GM12878 (cell line): ENCODE results near the gene STKLD1. TPM values are rescaled to one million over a fixed set of nuclear protein-coding genes. Genes with fewer than 3 reads are reported as not detected.

Experiments used
- ATAC-seq: fragments of 200-7000 bp; cut with Tn5 transposase; 3 replicates; pipeline ENCODE4 v1.9.1; 2020; ENCODE audit warnings: mild to moderate bottlenecking, moderate library complexity
- BruUV-seq: library from RNA; stranded (reverse); fragments of 400-500 nt; replicated peaks from 2 replicates; lab custom pipeline; 2021; lab: Mats Ljungman, UMichigan
- CTCF ChIA-PET: fragments of 300-600 bp; sonication (Branson Sonifier 250); formaldehyde crosslinking; extraction: SDS; loops from one replicate; lab custom pipeline; 2021; ENCODE audit warnings: inconsistent platforms; lab: Yijun Ruan, JAX
- POLR2A ChIA-PET: fragments of 350-600 bp; formaldehyde crosslinking; extraction: SDS; loops from one replicate; lab custom pipeline; 2021; ENCODE audit warnings: inconsistent platforms; lab: Charles Lee
- RAD21 ChIA-PET: fragments of 300-600 bp; sonication (Branson Sonifier 250); formaldehyde crosslinking; loops from one replicate; lab custom pipeline; 2023; ENCODE audit warnings: antibody characterized with exemption; ENCODE audit not compliant: unreplicated experiment; lab: Charles Lee
- SMC1A ChIA-PET: fragments of 300-600 bp; sonication (Branson Sonifier 250); formaldehyde crosslinking; loops from one replicate; lab custom pipeline; 2023; ENCODE audit not compliant: unreplicated experiment, uncharacterized antibody; lab: Charles Lee
- DNase-seq: peaks from one replicate; pipeline ENCODE4 v3.0.0-alpha.2; 2011; ENCODE audit warnings: low read depth, low spot score
- FAIRE-seq: peaks from 3 replicates; lab custom pipeline; 2011; peaks lifted over from hg19 to GRCh38; lab: Jason Lieb, UNC
- H2AFZ ChIP-seq: 2 replicates; pipeline ENCODE4 v1.6.0; 2011; ENCODE audit warnings: low read depth, low read length, control low read depth; ENCODE audit not compliant: control insufficient read depth
- H3K27ac ChIP-seq: 2 replicates; pipeline ENCODE4 v1.5.1; 2011; ENCODE audit warnings: control low read depth; ENCODE audit not compliant: control insufficient read depth, insufficient read depth
- H3K27me3 ChIP-seq, 2 experiments: replicated peaks in 1 of 2; 2 replicates each; pipeline versions ENCODE4 v1.6.0 to v1.6.1; 2011; ENCODE audit warnings: low read length in 1 of 2; ENCODE audit not compliant: control insufficient read depth in 2 of 2, insufficient read depth in 2 of 2
- H3K36me3 ChIP-seq, 2 experiments: 2 replicates each; pipeline ENCODE4 v1.5.1; 2011; ENCODE audit warnings: low read length in 1 of 2; ENCODE audit not compliant: control insufficient read depth in 2 of 2, insufficient read depth in 2 of 2
- H3K4me1 ChIP-seq: 2 replicates; pipeline ENCODE4 v1.6.1; 2011; ENCODE audit warnings: mild to moderate bottlenecking, low read length, moderate library complexity, mixed read lengths; ENCODE audit not compliant: control insufficient read depth, insufficient read depth
- H3K4me2 ChIP-seq: 2 replicates; pipeline ENCODE4 v1.6.0; 2011; ENCODE audit warnings: control low read depth; ENCODE audit not compliant: control insufficient read depth, insufficient read depth
- H3K4me3 ChIP-seq: fragments of 200-600 bp; sonication (generic); 2 replicates; pipeline ENCODE4 v1.5.1; 2016
- H3K79me2 ChIP-seq: 2 replicates; pipeline ENCODE4 v1.6.0; 2011; ENCODE audit warnings: low read length; ENCODE audit not compliant: control insufficient read depth, insufficient read depth
- H3K9ac ChIP-seq: 2 replicates; pipeline ENCODE4 v1.8.0; 2011; ENCODE audit warnings: low read length, control low read depth, mixed read lengths; ENCODE audit not compliant: control insufficient read depth, insufficient read depth
- H3K9me3 ChIP-seq: replicated peaks from 3 replicates; pipeline ENCODE4 v1.5.1; 2011; ENCODE audit warnings: mild to moderate bottlenecking, low read length; ENCODE audit not compliant: control insufficient read depth, insufficient read depth
- H4K20me1 ChIP-seq: 2 replicates; pipeline ENCODE4 v1.6.0; 2011; ENCODE audit not compliant: control insufficient read depth, insufficient read depth
- ATF3 ChIP-seq: IDR thresholded peaks from 2 replicates; pipeline ENCODE4 v1.6.1; 2011; ENCODE audit warnings: low read depth, mild to moderate bottlenecking, low read length, moderate library complexity, borderline replicate concordance; ENCODE audit errors: extremely low read depth
- E4F1 ChIP-seq: fragments of 450-650 bp; IDR thresholded peaks from 2 replicates; pipeline ENCODE4 v1.6.1; 2018; ENCODE audit warnings: borderline replicate concordance, mild to moderate bottlenecking; ENCODE audit not compliant: partially characterized antibody
- HSF1 ChIP-seq: fragments of 150-350 bp; IDR thresholded peaks from 2 replicates; pipeline ENCODE4 v1.6.1; 2014; ENCODE audit warnings: mild to moderate bottlenecking, low read depth, low read length
- MEF2A ChIP-seq: IDR thresholded peaks from 2 replicates; pipeline ENCODE4 v1.6.1; 2011; ENCODE audit warnings: low read depth, mild to moderate bottlenecking, low read length, moderate library complexity; ENCODE audit not compliant: insufficient read depth
- MLLT1 ChIP-seq: fragments of 450-650 bp; IDR thresholded peaks from 2 replicates; pipeline ENCODE4 v1.6.1; 2016; ENCODE audit warnings: mild to moderate bottlenecking
- POU2F2 ChIP-seq: IDR thresholded peaks from 3 replicates; pipeline ENCODE4 v1.6.1; 2011; ENCODE audit warnings: low read depth, mild to moderate bottlenecking, low read length, borderline replicate concordance
- RCOR1 ChIP-seq: conservative IDR thresholded peaks from 2 replicates; pipeline ENCODE4 v1.6.1; 2012; ENCODE audit warnings: low read depth, low read length, improper control_type of control experiment
- ZBTB11 ChIP-seq: fragments of 450-650 bp; formaldehyde crosslinking; IDR thresholded peaks from 2 replicates; pipeline ENCODE4 v1.5.0; 2022; ENCODE audit warnings: mild to moderate bottlenecking, missing genetic modification characterization
- WGBS: methylation state at CpG from one replicate; pipeline ENCODE4 v1.1.6; 2016; ENCODE audit warnings: low lambda C conversion rate; ENCODE audit not compliant: insufficient replicate concordance, insufficient coverage; ENCODE audit errors: missing lambda C conversion rate; 5-methylcytosine and 5-hydroxymethylcytosine counted together
- in situ Hi-C: fragments of 300-500 bp; cut with MboI; formaldehyde crosslinking; loops from 9 replicates; pipeline ENCODE4 v1.14.3; 2018; ENCODE audit warnings: mixed read lengths
- intact Hi-C: fragments of 100-400 bp; cut with micrococcal nuclease; formaldehyde crosslinking; loops from one replicate; pipeline ENCODE4 v1.14.2; 2022; ENCODE audit not compliant: unreplicated experiment
- polyA plus RNA-seq, 11 experiments: library from polyadenylated mRNA; depleted of rRNA in 4 of 11; unstranded in 6 of 11; stranded (reverse) in 5 of 11; fragments of >200 nt; fragmentation: Nextera tagmentation in 4 of 11; fragmentation: Illumina TruSeq in 1 of 11; extraction: Ambion mirVana in 4 of 11; extraction: Trizol in 1 of 11; gene quantifications; 1 replicate in 1 of 11; 2 replicates in 10 of 11; pipeline versions ENCODE4 v1.2.1 to v1.2.3, GENCODE V29; 2011 to 2016; ENCODE audit warnings: inconsistent platforms in 2 of 11, missing spikeins in 2 of 11, low read depth in 1 of 11
- total RNA-seq, 4 experiments: library from RNA; depleted of rRNA in 3 of 4; stranded (reverse); fragments of >200 nt in 3 of 4; fragmentation: Illumina TruSeq in 1 of 4; extraction: Trizol in 1 of 4; gene quantifications; 2 replicates each; pipeline versions ENCODE4 v1.2.1 to v1.2.3, GENCODE V29; 2013 to 2021

STKLD1 gene
- total and polyA plus RNA-seq, 10 of the 15 experiments (the other 5 are each of a cell fraction or from before 2014, with no cell fraction given) = 0.07 to 0.40 (median 0.29) TPM; not detected in 4

GRCh38 chr9:133385452-133385851, 9.3 kb downstream of the STKLD1 start (continued):
- TF ChIP-seq ZBTB11 (no peak), HSF1 (no peak), ATF3 (no peak)

GRCh38 chr9:133386338-133386737, 10.2 kb downstream of the STKLD1 start:
- H3K4me2 ChIP-seq = no peak overlapping the region
- H4K20me1 ChIP-seq = no peaks in the 10 kb centered on the region
- H3K9me3 ChIP-seq = no peaks in the 10 kb centered on the region
- ChIA-PET RAD21 (no interaction called here), CTCF (interaction anchor here (0.6 to 1.3 kb wide), 2 partner anchors 10 to 110 kb away, joined by 3 read pairs; partner anchors contain the start of gene STKLD1), POLR2A (no interaction called here), SMC1A (no interaction called here)
- H2AFZ ChIP-seq = no peak overlapping the region
- H3K4me1 ChIP-seq = no peaks in the 10 kb centered on the region
- no TSS peak for BruUV-seq
- 46% methylated on average over 13 of the region's 13 CpGs for WGBS
- no peak overlapping the region for H3K9ac ChIP-seq
- TF ChIP-seq POU2F2 (no peak), MLLT1 (no peak), MEF2A (no peak), RCOR1 (no peak), E4F1 (no peak)
- ATAC-seq (no peak), DNase-seq (no peak), FAIRE-seq (no peak)
- H3K27me3 ChIP-seq = no peaks in the 10 kb centered on the region
- H3K27ac ChIP-seq = no peak overlapping the region
- H3K4me3 ChIP-seq = no peak overlapping the region
- no peaks in the 10 kb centered on the region for H3K79me2 ChIP-seq
- intact Hi-C loops (no loop called here), in situ Hi-C loops (no loop called here)
- H3K36me3 ChIP-seq = no peaks in the 10 kb centered on the region
